ENCODE data around the gene BCAP29. TPM values are rescaled to one million over a fixed set of nuclear protein-coding genes. Genes with fewer than 3 reads are reported as not detected.

Gene BCAP29
- total and polyA plus RNA-seq, 8 donors = 42.8 to 80.3 (median 54.4) TPM

GRCh38 chr7:107538001-107538400 is 42.0 kb upstream of the BCAP29 start:
- H3K36me3 ChIP-seq = peaks cover 0 to 30% of the 10 kb centered on the region in 2 donors
- H3K27ac ChIP-seq = no peak overlapping the region
- H3K4me3 ChIP-seq = no peak overlapping the region
- no peak for TF ChIP-seq CTCF (IDR thresholded peaks at IDR 0.05)
- H3K27me3 ChIP-seq = no peaks in the 10 kb centered on the region
- DNase-seq = peak in 1 of 4 donors; percentile 12
- intact Hi-C loops (cut with DNase I) = no loop called here
- ATAC-seq = no peak
- H3K4me1 ChIP-seq = no peaks in the 10 kb centered on the region
- H3K9me3 ChIP-seq = no peaks in the 10 kb centered on the region

GRCh38 chr7:107543338-107543993 is 36.6 kb upstream of the BCAP29 start:
- no peaks in the 10 kb centered on the region for H3K27me3 ChIP-seq
- TF ChIP-seq CTCF (IDR thresholded peaks at IDR 0.05) = no peak
- no peak for DNase-seq
- no peak for ATAC-seq
- peaks cover 0 to 61% of the 10 kb centered on the region in 2 donors for H3K36me3 ChIP-seq
- H3K4me3 ChIP-seq = no peak overlapping the region
- intact Hi-C loops (cut with DNase I) = no loop called here
- H3K4me1 ChIP-seq = no peaks in the 10 kb centered on the region
- H3K9me3 ChIP-seq = peaks cover 0 to 17% of the 10 kb centered on the region in 2 donors
- H3K27ac ChIP-seq = no peak overlapping the region

DNA sequence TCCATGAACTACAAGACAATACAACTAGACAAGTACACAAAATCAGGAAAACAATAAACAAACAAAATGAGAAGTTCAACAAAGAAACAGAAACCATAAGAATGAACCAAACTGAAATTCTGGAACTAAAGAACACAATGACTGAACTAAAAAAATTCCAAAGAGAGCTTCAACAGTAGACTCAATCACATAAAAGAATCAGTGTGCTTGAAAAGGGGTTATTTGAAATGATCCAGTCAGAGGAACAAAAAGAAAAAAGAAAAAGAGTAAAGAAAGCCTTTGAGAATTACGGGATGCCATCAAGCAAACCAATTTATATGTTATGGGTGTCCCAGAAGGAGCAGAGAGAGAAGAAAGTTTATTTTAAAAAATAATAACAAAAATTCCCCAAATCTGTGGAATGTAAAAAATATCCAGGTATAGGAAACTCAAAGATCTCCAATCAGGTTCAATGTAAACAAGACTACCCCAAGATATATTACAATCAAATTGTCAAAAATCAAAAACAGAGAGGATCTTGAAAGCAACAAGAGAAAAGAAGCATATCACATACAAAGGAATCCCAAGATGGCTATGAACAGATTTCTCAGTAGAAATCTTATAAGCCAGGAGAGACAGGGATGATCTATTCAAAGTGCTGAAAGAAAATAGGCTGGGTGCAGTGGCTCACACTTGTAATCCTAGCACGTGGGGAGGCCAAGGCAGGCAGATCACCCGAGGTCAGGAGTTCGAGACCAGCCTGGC is 35.0 kb upstream of the BCAP29 start:
- intact Hi-C loops (cut with DNase I) = no loop called here

DNA sequence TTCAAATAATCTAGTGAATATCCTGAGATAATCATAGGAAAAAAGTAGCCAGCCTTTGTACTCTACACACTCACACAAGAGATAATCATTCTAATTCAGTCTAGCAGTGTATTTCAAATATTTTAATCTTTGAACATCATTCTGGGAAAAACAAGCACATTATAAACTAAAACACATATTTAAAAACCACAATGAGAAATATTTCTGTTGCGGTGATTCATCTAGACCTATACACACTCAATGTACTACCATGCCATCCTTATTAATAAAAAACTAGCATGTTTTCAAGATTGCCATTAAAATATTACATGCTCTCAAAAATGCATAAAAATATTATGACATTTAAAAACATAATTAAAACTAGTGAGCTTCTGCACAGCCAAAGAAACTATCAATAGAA is 28.1 kb upstream of the BCAP29 start:
- no peak for DNase-seq
- Histone ChIP-seq H3K4me3 (no peak overlapping the region), H3K4me1 (no peaks in the 10 kb centered on the region), H3K9me3 (no peaks in the 10 kb centered on the region), H3K27ac (no peak overlapping the region), H3K36me3 (peaks cover 0 to 49% of the 10 kb centered on the region in 2 donors), H3K27me3 (no peaks in the 10 kb centered on the region)
- TF ChIP-seq CTCF (IDR thresholded peaks at IDR 0.05) = no peak
- no peak for ATAC-seq
- intact Hi-C loops (cut with DNase I) = no loop called here

More for the DNA sequence above, 35.0 kb upstream of the BCAP29 start:
- H3K9me3 ChIP-seq = peaks cover 0 to 17% of the 10 kb centered on the region in 2 donors
- no peak overlapping the region for H3K27ac ChIP-seq
- DNase-seq (no peak), ATAC-seq (no peak)
- no peaks in the 10 kb centered on the region for H3K27me3 ChIP-seq
- no peak for TF ChIP-seq CTCF (IDR thresholded peaks at IDR 0.05)
- H3K4me3 ChIP-seq = no peak overlapping the region
- peaks cover 0 to 52% of the 10 kb centered on the region in 2 donors for H3K36me3 ChIP-seq
- no peaks in the 10 kb centered on the region for H3K4me1 ChIP-seq

DNA sequence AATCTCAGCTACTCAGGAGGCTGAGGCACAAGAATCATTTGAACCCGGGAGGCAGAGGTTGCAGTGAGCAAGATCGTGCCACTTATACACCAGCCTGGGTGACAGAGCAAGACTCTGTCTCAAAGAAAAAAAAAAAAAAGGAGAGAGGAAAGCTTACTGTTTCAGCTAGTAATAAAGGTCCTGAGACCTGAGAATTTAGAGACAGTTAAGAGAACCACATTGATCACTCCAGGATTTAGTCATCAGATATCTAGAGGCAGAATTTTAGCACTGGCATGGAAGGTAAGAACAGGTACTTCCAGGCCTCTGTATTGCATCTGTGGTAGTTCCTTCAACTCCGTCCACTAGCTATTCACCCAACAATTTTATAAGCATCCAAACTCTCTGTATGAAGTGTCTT is 24.2 kb upstream of the BCAP29 start:
- Histone ChIP-seq H3K27ac (no peak overlapping the region), H3K4me1 (peaks cover 0 to 16% of the 10 kb centered on the region in 2 donors), H3K27me3 (no peaks in the 10 kb centered on the region), H3K4me3 (no peak overlapping the region), H3K9me3 (no peaks in the 10 kb centered on the region), H3K36me3 (peaks cover 0 to 43% of the 10 kb centered on the region in 2 donors)
- DNase-seq = no peak
- intact Hi-C loops (cut with DNase I) = no loop called here
- TF ChIP-seq CTCF (IDR thresholded peaks at IDR 0.05) = no peak
- no peak for ATAC-seq

Measured in left lung (tissue), 10 donors.